Endothelial cell of umbilical vein (primary cell): ENCODE results near the gene GLUL. TPM values are rescaled to one million over a fixed set of nuclear protein-coding genes. Genes with fewer than 3 reads are reported as not detected.

ENCODE experiments used
- BruUV-seq: library from RNA; stranded (reverse); fragments of 400-500 nt; replicated peaks from 2 replicates; lab custom pipeline; 2021; lab: Mats Ljungman, UMichigan
- CTCF ChIA-PET: fragments of 300-600, 350-600 bp; sonication (Branson Sonifier 250); formaldehyde crosslinking; loops from one replicate; lab custom pipeline; 2021; ENCODE audit warnings: antibody characterized with exemption, inconsistent platforms; lab: Charles Lee
- POLR2A ChIA-PET: fragments of 300-600, 350-600 bp; sonication (Branson Sonifier 250); formaldehyde crosslinking; loops from one replicate; lab custom pipeline; 2021; ENCODE audit warnings: antibody characterized with exemption, inconsistent platforms; lab: Charles Lee
- DNase-seq: peaks from one replicate; pipeline ENCODE4 v3.0.0-alpha.2; 2011; ENCODE audit warnings: low read depth, low spot score
- FAIRE-seq: peaks from 2 replicates; lab custom pipeline; 2011; peaks lifted over from hg19 to GRCh38; lab: Jason Lieb, UNC
- H2AFZ ChIP-seq: 2 replicates; pipeline ENCODE4 v1.6.0; 2012; ENCODE audit warnings: low read depth, low read length, control low read depth, inconsistent platforms
- H3K27ac ChIP-seq: 2 replicates; pipeline ENCODE4 v1.5.1; 2011; ENCODE audit warnings: low read depth, mild to moderate bottlenecking, control low read depth, low read length, moderate library complexity; ENCODE audit not compliant: insufficient read depth
- H3K27me3 ChIP-seq, 2 experiments: 2 replicates each; pipeline versions ENCODE4 v1.6.0 to v1.6.1; 2011; ENCODE audit warnings: low read length in 2 of 2, mixed read lengths in 1 of 2; ENCODE audit not compliant: control insufficient read depth in 2 of 2, insufficient read depth in 2 of 2
- H3K36me3 ChIP-seq, 2 experiments: 2 replicates in 1 of 2; 3 replicates in 1 of 2; pipeline ENCODE4 v1.5.1; 2011; ENCODE audit warnings: low read length in 2 of 2, mild to moderate bottlenecking in 1 of 2, moderate library complexity in 1 of 2; ENCODE audit not compliant: control insufficient read depth in 2 of 2, insufficient read depth in 2 of 2; ENCODE audit errors: extremely low read depth in 1 of 2
- H3K4me1 ChIP-seq: 3 replicates; pipeline ENCODE4 v1.5.1; 2011; ENCODE audit warnings: mild to moderate bottlenecking, low read length; ENCODE audit not compliant: control insufficient read depth, insufficient read depth; ENCODE audit errors: extremely low read depth
- H3K4me2 ChIP-seq: 2 replicates; pipeline ENCODE4 v1.6.1; 2011; ENCODE audit warnings: low read length, control low read depth, mixed read lengths; ENCODE audit not compliant: insufficient read depth
- H3K4me3 ChIP-seq, 3 experiments: fragments of 200-600 bp in 1 of 3; sonication (generic), shearing (Covaris generic) in 1 of 3; replicated peaks in 1 of 3; 2 replicates each; pipeline ENCODE4 v1.5.1; 2011 to 2016; ENCODE audit warnings: control low read depth in 3 of 3, low read length in 3 of 3, mild to moderate bottlenecking in 2 of 3, inconsistent platforms in 1 of 3, low read depth in 1 of 3, moderate library complexity in 1 of 3; ENCODE audit not compliant: insufficient read depth in 1 of 3
- H3K79me2 ChIP-seq: 2 replicates; pipeline ENCODE4 v1.6.0; 2012; ENCODE audit warnings: low read length, inconsistent platforms; ENCODE audit not compliant: control insufficient read depth, insufficient read depth
- H3K9ac ChIP-seq: replicated peaks from 2 replicates; pipeline ENCODE3; 2011; ENCODE audit warnings: low read length, control low read depth; ENCODE audit not compliant: insufficient read depth; ENCODE audit errors: extremely low read depth
- H3K9me1 ChIP-seq: replicated peaks from 3 replicates; pipeline ENCODE4 v1.6.0; 2011; ENCODE audit warnings: mild to moderate bottlenecking, low read length; ENCODE audit not compliant: control insufficient read depth, insufficient read depth; ENCODE audit errors: extremely low read depth
- H3K9me3 ChIP-seq: replicated peaks from 2 replicates; pipeline ENCODE4 v1.5.1; 2012; ENCODE audit warnings: low read length, inconsistent platforms; ENCODE audit not compliant: control insufficient read depth, insufficient read depth
- H4K20me1 ChIP-seq: replicated peaks from 2 replicates; pipeline ENCODE3; 2011; ENCODE audit warnings: mild to moderate bottlenecking, low read length; ENCODE audit not compliant: control insufficient read depth, insufficient read depth; ENCODE audit errors: extremely low read depth
- EZH2 ChIP-seq: IDR thresholded peaks from 2 replicates; pipeline ENCODE4 v1.6.1; 2012; ENCODE audit warnings: borderline replicate concordance, low read depth, mild to moderate bottlenecking, moderate library complexity, low read length, inconsistent platforms; ENCODE audit not compliant: severe bottlenecking
- FOS ChIP-seq: IDR thresholded peaks from 2 replicates; pipeline ENCODE4 v1.6.1; 2011; ENCODE audit warnings: mild to moderate bottlenecking, low read length, moderate library complexity, borderline replicate concordance; ENCODE audit not compliant: insufficient read depth
- GATA2 ChIP-seq: IDR thresholded peaks from 2 replicates; pipeline ENCODE4 v1.7.0; 2011; ENCODE audit warnings: low read depth, mild to moderate bottlenecking, moderate library complexity, mixed read lengths, low read length; ENCODE audit not compliant: insufficient read length, insufficient read depth
- JUN ChIP-seq: IDR thresholded peaks from 2 replicates; pipeline ENCODE4 v1.6.1; 2011; ENCODE audit warnings: borderline replicate concordance, low read depth; ENCODE audit not compliant: insufficient read length, insufficient read depth
- MYC ChIP-seq: IDR thresholded peaks from one replicate; pipeline ENCODE4 v1.6.1; 2011; ENCODE audit warnings: mild to moderate bottlenecking, low read depth, low read length
- POLR2A ChIP-seq: IDR thresholded peaks from 2 replicates; pipeline ENCODE4 v1.6.1; 2012; ENCODE audit warnings: low read depth, mild to moderate bottlenecking, control low read depth, low read length
- POLR2AphosphoS5 ChIP-seq: IDR thresholded peaks from 2 replicates; pipeline ENCODE4 v1.6.1; 2012; ENCODE audit warnings: low read depth, mild to moderate bottlenecking, control low read depth, low read length, moderate library complexity; ENCODE audit not compliant: insufficient read depth
- dilution Hi-C: fragments of 300-500 bp; cut with MboI; formaldehyde crosslinking; loops from one replicate; pipeline ENCODE4 v1.15.0; 2019; ENCODE audit warnings: low sequenced_read_pairs; ENCODE audit not compliant: extremely low pct_ligation_motif_present
- intact Hi-C: fragments of 100-400 bp; cut with micrococcal nuclease; formaldehyde crosslinking; loops from one replicate; pipeline ENCODE4 v1.10.0; 2022
- polyA plus RNA-seq, 4 experiments: library from polyadenylated mRNA; depleted of rRNA in 3 of 4; stranded (reverse) in 3 of 4; unstranded in 1 of 4; fragments of >200 nt; gene quantifications; 2 replicates each; pipeline versions ENCODE4 v1.2.1 to v1.2.3, GENCODE V29; 2011 to 2012; ENCODE audit warnings: missing spikeins in 1 of 4
- total RNA-seq: library from RNA; stranded (reverse); gene quantifications from 2 replicates; pipeline ENCODE4 v1.2.3, GENCODE V29; 2021
- TF ChIP-seq, protein P1 (sequence below), 2 donors: IDR thresholded peaks; 1 replicate in 1 of 2; 2 replicates in 1 of 2; pipeline ENCODE4 v1.5.1; 2011; ENCODE audit warnings: low read length in 2 of 2, mild to moderate bottlenecking in 2 of 2, moderate library complexity in 2 of 2, control low read depth in 1 of 2, inconsistent platforms in 1 of 2, low read depth in 1 of 2; ENCODE audit not compliant: insufficient read depth in 1 of 2; ENCODE audit errors: extremely low read depth in 1 of 2
- TF ChIP-seq, protein P2 (sequence below): IDR thresholded peaks from 2 replicates; pipeline ENCODE4 v1.6.1; 2011; ENCODE audit not compliant: insufficient read depth, insufficient read length

The GLUL gene
- total and polyA plus RNA-seq, 2 donors (not counting 3 experiments of a cell fraction or from before 2014, with no cell fraction given): 172 to 187 TPM

DNA sequence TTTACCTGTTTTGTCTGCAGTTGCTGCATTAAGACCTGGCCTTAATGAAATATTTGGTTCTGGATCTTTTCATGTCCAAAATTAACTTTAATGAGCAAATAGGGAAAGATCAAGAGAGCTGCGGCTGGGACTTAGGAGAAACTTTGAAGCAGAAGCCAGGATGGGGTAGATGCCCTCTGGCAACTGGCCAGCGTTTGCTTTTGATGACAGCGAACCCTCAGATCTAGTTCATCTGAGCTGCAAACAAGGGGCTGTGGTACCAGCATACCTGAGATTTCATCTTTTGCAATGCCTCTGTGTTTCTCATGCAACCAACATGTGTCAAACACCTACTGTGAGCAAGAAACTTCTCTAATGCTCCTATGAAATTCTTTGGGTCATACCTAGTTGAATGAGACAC, 21.9 kb upstream of the GLUL start:
- TF ChIP-seq, protein P1, sequence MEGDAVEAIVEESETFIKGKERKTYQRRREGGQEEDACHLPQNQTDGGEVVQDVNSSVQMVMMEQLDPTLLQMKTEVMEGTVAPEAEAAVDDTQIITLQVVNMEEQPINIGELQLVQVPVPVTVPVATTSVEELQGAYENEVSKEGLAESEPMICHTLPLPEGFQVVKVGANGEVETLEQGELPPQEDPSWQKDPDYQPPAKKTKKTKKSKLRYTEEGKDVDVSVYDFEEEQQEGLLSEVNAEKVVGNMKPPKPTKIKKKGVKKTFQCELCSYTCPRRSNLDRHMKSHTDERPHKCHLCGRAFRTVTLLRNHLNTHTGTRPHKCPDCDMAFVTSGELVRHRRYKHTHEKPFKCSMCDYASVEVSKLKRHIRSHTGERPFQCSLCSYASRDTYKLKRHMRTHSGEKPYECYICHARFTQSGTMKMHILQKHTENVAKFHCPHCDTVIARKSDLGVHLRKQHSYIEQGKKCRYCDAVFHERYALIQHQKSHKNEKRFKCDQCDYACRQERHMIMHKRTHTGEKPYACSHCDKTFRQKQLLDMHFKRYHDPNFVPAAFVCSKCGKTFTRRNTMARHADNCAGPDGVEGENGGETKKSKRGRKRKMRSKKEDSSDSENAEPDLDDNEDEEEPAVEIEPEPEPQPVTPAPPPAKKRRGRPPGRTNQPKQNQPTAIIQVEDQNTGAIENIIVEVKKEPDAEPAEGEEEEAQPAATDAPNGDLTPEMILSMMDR (IDR thresholded peaks at IDR 0.05; ENCODE audit: extremely low read depth in 1 of 2, insufficient read depth in 1 of 2, low read depth in 1 of 2, low read length in 2 of 2): no peak
- TF ChIP-seq POLR2A (no peak), MYC (no peak), FOS (no peak), POLR2AphosphoS5 (no peak), EZH2 (no peak), JUN (no peak), GATA2 (no peak)
- TF ChIP-seq, protein P2, sequence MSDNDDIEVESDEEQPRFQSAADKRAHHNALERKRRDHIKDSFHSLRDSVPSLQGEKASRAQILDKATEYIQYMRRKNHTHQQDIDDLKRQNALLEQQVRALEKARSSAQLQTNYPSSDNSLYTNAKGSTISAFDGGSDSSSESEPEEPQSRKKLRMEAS: no peak
- Histone ChIP-seq H3K9me3 (no peaks in the 10 kb centered on the region), H4K20me1 (no peaks in the 10 kb centered on the region), H3K9ac (no peak overlapping the region), H3K9me1 (no peaks in the 10 kb centered on the region), H3K27ac (no peak overlapping the region), H3K4me3 (no peak overlapping the region), H3K4me1 (no peaks in the 10 kb centered on the region), H3K27me3 (no peaks in the 10 kb centered on the region), H2AFZ (no peak overlapping the region), H3K4me2 (no peak overlapping the region), H3K79me2 (no peaks in the 10 kb centered on the region), H3K36me3 (no peaks in the 10 kb centered on the region)
- DNase-seq (no peak), FAIRE-seq (no peak)
- CTCF ChIA-PET: interaction anchor here (1.6 kb wide), 1 partner anchor 270 kb away, joined by 5 read pairs; no protein-coding TSS in a partner anchor
- POLR2A ChIA-PET: no interaction called here
- dilution Hi-C loops: no loop called here
- intact Hi-C loops: no loop called here
- no TSS peak for BruUV-seq
